Measurements from ENCODE around the gene TRIM47.

Gene TRIM47

GRCh38 chr17:75878174-75878998 lies at the start of gene TRIM47:
TRIM47 (minus strand) TSS chr17:75878581; CDS start chr17:75878548, 33 bp downstream.
- no peak for DNase-seq (ENCODE audit: low spot score)

GRCh38 chr17:75927286-75927922 lies 49.0 kb upstream of the TRIM47 start:
- DNase-seq (ENCODE audit: low spot score): no peak

GRCh38 chr17:75926456-75926855 lies 48.1 kb upstream of the TRIM47 start:
- DNase-seq (ENCODE audit: low spot score): no peak

GRCh38 chr17:75925912-75926311 lies 47.5 kb upstream of the TRIM47 start:
- no peak for DNase-seq (ENCODE audit: low spot score)

- DNase-seq (ENCODE audit: low spot score): no peak
Observed at GRCh38 chr17:75925103-75925502, 46.7 kb upstream of the TRIM47 start.

- no peak for DNase-seq (ENCODE audit: low spot score)
Observed at GRCh38 chr17:75922963-75923874, 44.8 kb upstream of the TRIM47 start.

- no peak for DNase-seq (ENCODE audit: low spot score)
Observed at GRCh38 chr17:75922173-75922961, 44.0 kb upstream of the TRIM47 start.

- DNase-seq (ENCODE audit: low spot score): no peak
Observed at GRCh38 chr17:75921596-75921995, 43.2 kb upstream of the TRIM47 start.

- no peak for DNase-seq (ENCODE audit: low spot score)
Observed at GRCh38 chr17:75920045-75920560, 41.7 kb upstream of the TRIM47 start.

- no peak for DNase-seq (ENCODE audit: low spot score)
Observed at GRCh38 chr17:75919611-75920010, 41.2 kb upstream of the TRIM47 start.

- DNase-seq (ENCODE audit: low spot score): no peak
Observed at GRCh38 chr17:75917917-75918445, 39.6 kb upstream of the TRIM47 start.

- DNase-seq (ENCODE audit: low spot score): no peak
Observed at GRCh38 chr17:75917141-75917916, 38.9 kb upstream of the TRIM47 start.

- no peak for DNase-seq (ENCODE audit: low spot score)
Observed at GRCh38 chr17:75915268-75915667, 36.9 kb upstream of the TRIM47 start.

- no peak for DNase-seq (ENCODE audit: low spot score)
Observed at GRCh38 chr17:75914643-75915267, 36.4 kb upstream of the TRIM47 start.

GRCh38 chr17:75913537-75914210 lies 35.3 kb upstream of the TRIM47 start:
- no peak for DNase-seq (ENCODE audit: low spot score)

GRCh38 chr17:75910699-75911098 lies 32.3 kb upstream of the TRIM47 start:
- DNase-seq (ENCODE audit: low spot score): no peak

GRCh38 chr17:75909812-75910274 lies 31.5 kb upstream of the TRIM47 start:
- no peak for DNase-seq (ENCODE audit: low spot score)

GRCh38 chr17:75909051-75909811 lies 30.9 kb upstream of the TRIM47 start:
- no peak for DNase-seq (ENCODE audit: low spot score)
